Measurements from ENCODE around the gene UTS2B. TPM values are rescaled to one million over a fixed set of nuclear protein-coding genes. Genes with fewer than 3 reads are reported as not detected.

Gene UTS2B
- total RNA-seq, 1 experiment from 2014 or later, result 4.7 TPM

DNA sequence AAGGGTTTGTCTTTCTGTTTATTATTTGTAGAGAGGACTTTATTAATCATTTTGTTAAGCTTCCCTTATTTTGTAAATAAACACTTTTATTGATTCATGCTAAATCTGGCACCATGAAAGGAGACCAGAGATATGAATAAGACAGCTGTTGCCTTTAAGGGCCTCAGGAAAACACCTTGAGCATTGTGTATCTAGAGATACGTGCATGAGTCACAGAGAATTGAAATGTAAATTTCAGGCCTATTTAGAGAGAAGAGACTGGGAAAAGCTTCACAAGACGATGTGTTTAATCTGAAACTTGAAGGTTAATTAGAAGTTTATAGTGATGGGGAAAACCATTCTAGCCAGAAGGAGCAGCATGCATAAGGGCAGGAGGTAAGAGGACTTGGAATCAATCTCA lies 28.6 kb upstream of the UTS2B start:
- Histone ChIP-seq H3K27ac (ENCODE audit: low read depth, low read length, poor library complexity, severe bottlenecking) (no peak overlapping the region), H3K4me1 (ENCODE audit: insufficient read depth, low read length, poor library complexity, severe bottlenecking) (peaks cover 40% of the 10 kb centered on the region), H3K36me3 (ENCODE audit: insufficient read depth, low read length, poor library complexity, severe bottlenecking) (peaks cover 23% of the 10 kb centered on the region), H3K9me3 (ENCODE audit: low read depth, low read length, poor library complexity, severe bottlenecking) (no peaks in the 10 kb centered on the region), H3K27me3 (replicated peaks; ENCODE audit: insufficient read depth, low read depth, low read length, poor library complexity) (no peaks in the 10 kb centered on the region), H3K4me3 (ENCODE audit: low read depth, low read length, poor library complexity, severe bottlenecking) (no peak overlapping the region)
- no peak for DNase-seq (ENCODE audit: low spot score)
- intact Hi-C loops (cut with micrococcal nuclease; ENCODE audit: unreplicated experiment), result no loop called here
- BruUV-seq (replicated peaks), result no TSS peak
- no peak for TF ChIP-seq CTCF (conservative IDR thresholded peaks at IDR 0.05; ENCODE audit: low read depth, low read length)
- TF ChIP-seq EZH2 (IDR thresholded peaks at IDR 0.05; ENCODE audit: borderline replicate concordance, low read depth, low read length, poor library complexity, severe bottlenecking), result no peak
- POLR2A ChIA-PET (ENCODE audit: low non-redundant PET), result no interaction called here
- CTCF ChIA-PET, result no interaction called here

DNA sequence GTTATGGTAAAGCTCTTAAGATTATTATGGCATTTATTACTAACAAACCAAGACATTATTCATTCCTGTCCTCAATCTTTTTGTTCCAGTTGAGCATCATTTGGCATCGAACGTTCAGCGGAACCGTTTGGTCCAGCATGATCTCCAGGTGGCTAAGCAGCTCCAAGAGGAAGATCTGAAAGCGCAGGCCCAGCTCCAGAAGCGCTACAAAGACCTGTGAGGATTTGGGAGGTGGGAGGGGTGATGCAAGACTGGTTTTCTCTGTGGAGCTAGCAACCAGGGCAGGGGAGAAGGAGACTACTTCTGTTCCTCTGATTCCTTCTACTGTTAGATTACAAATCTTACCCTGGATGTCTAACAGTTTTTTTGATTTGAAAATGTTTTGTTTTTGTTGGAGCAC lies 27.6 kb upstream of the UTS2B start:
- Histone ChIP-seq H3K27me3 (replicated peaks; ENCODE audit: insufficient read depth, low read depth, low read length, poor library complexity) (no peaks in the 10 kb centered on the region), H3K36me3 (ENCODE audit: insufficient read depth, low read length, poor library complexity, severe bottlenecking) (peaks cover 23% of the 10 kb centered on the region), H3K27ac (ENCODE audit: low read depth, low read length, poor library complexity, severe bottlenecking) (no peak overlapping the region), H3K4me3 (ENCODE audit: low read depth, low read length, poor library complexity, severe bottlenecking) (no peak overlapping the region), H3K4me1 (ENCODE audit: insufficient read depth, low read length, poor library complexity, severe bottlenecking) (peaks cover 48% of the 10 kb centered on the region), H3K9me3 (ENCODE audit: low read depth, low read length, poor library complexity, severe bottlenecking) (no peaks in the 10 kb centered on the region)
- no peak for DNase-seq (ENCODE audit: low spot score)
- POLR2A ChIA-PET (ENCODE audit: low non-redundant PET), result no interaction called here
- CTCF ChIA-PET, result no interaction called here
- TF ChIP-seq EZH2 (IDR thresholded peaks at IDR 0.05; ENCODE audit: borderline replicate concordance, low read depth, low read length, poor library complexity, severe bottlenecking), result no peak
- TF ChIP-seq CTCF (conservative IDR thresholded peaks at IDR 0.05; ENCODE audit: low read depth, low read length), result no peak
- no TSS peak for BruUV-seq (replicated peaks)
- intact Hi-C loops (cut with micrococcal nuclease; ENCODE audit: unreplicated experiment), result no loop called here

- Histone ChIP-seq H3K9me3 (ENCODE audit: low read depth, low read length, poor library complexity, severe bottlenecking) (no peaks in the 10 kb centered on the region), H3K27me3 (replicated peaks; ENCODE audit: insufficient read depth, low read depth, low read length, poor library complexity) (no peaks in the 10 kb centered on the region), H3K4me1 (ENCODE audit: insufficient read depth, low read length, poor library complexity, severe bottlenecking) (peaks cover 47% of the 10 kb centered on the region), H3K4me3 (ENCODE audit: low read depth, low read length, poor library complexity, severe bottlenecking) (no peak overlapping the region), H3K36me3 (ENCODE audit: insufficient read depth, low read length, poor library complexity, severe bottlenecking) (peaks cover 19% of the 10 kb centered on the region), H3K27ac (ENCODE audit: low read depth, low read length, poor library complexity, severe bottlenecking) (no peak overlapping the region)
- DNase-seq (ENCODE audit: low spot score), result peak; percentile 52
- BruUV-seq (replicated peaks), result no TSS peak
- POLR2A ChIA-PET (ENCODE audit: low non-redundant PET), result no interaction called here
- intact Hi-C loops (cut with micrococcal nuclease; ENCODE audit: unreplicated experiment), result no loop called here
- TF ChIP-seq EZH2 (IDR thresholded peaks at IDR 0.05; ENCODE audit: borderline replicate concordance, low read depth, low read length, poor library complexity, severe bottlenecking), result no peak
- no peak for TF ChIP-seq CTCF (conservative IDR thresholded peaks at IDR 0.05; ENCODE audit: low read depth, low read length)
- CTCF ChIA-PET, result no interaction called here
Observed at GRCh38 chr3:191356631-191357439, 26.5 kb upstream of the UTS2B start.

Measured in A673 (cell line).